AG04449 (cell line): ENCODE data around the gene PNPLA6.

ENCODE experiments used
- CTCF ChIA-PET: fragments of 350-600 bp; formaldehyde crosslinking; extraction: SDS; loops from one replicate; lab custom pipeline; 2021; ENCODE audit warnings: antibody characterized with exemption; lab: Yijun Ruan, JAX
- POLR2A ChIA-PET: fragments of 400-600, 350-600 bp; formaldehyde crosslinking; extraction: SDS; loops from one replicate; lab custom pipeline; 2020; ENCODE audit warnings: antibody characterized with exemption, inconsistent platforms; lab: Yijun Ruan, JAX
- DNase-seq: peaks from one replicate; pipeline ENCODE4 v3.0.0-alpha.2; 2010; ENCODE audit warnings: low read depth, low spot score
- H3K4me3 ChIP-seq: 2 replicates; pipeline ENCODE4 v1.5.1; 2011; ENCODE audit warnings: low read depth, mild to moderate bottlenecking, control low read depth, low read length
- TF ChIP-seq, protein P1 (sequence below): IDR thresholded peaks from one replicate; pipeline ENCODE4 v1.5.1; 2011; ENCODE audit warnings: mild to moderate bottlenecking, moderate library complexity, low read length, control low read depth, inconsistent platforms; ENCODE audit not compliant: insufficient read depth; ENCODE audit errors: missing control alignments

PNPLA6 gene

DNA sequence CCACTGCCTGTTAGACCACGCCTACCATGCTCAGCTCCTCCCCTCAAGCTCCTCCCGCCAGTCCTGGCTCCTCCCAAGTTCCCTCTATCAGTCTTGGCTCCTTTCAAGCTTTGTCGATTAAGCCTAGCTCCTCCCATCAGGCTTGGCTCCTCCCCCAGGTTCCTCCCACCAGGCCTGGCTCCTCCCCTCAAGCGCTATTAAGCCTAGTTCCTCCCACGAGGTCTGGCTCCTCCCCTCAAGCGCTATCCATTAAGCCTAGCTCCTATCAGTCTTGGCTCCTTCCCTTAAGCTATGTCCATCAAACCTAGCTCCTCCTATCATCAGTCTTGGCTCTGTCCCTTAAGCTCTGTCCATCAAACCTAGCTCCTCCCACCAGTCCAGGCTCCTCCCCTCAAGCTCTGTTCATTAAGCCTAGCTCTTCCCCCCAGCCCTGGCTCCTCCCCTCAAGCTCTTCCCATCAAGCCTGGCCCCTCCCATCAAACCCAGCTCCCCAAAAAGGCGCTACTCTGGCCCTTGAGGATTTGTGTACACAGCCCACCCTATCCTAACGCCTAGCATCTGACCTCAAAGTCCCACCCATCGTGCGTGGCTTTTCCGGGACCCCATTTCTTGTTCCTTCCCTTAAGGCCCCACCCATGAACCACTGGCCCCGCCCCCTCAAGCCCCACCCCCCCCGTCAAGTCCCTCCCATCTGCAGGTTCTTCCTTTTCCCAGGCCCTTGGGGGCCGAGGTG lies 70.1 kb downstream of the PNPLA6 start:
- DNase-seq: no peak
- POLR2A ChIA-PET: no interaction called here
- TF ChIP-seq, protein P1, sequence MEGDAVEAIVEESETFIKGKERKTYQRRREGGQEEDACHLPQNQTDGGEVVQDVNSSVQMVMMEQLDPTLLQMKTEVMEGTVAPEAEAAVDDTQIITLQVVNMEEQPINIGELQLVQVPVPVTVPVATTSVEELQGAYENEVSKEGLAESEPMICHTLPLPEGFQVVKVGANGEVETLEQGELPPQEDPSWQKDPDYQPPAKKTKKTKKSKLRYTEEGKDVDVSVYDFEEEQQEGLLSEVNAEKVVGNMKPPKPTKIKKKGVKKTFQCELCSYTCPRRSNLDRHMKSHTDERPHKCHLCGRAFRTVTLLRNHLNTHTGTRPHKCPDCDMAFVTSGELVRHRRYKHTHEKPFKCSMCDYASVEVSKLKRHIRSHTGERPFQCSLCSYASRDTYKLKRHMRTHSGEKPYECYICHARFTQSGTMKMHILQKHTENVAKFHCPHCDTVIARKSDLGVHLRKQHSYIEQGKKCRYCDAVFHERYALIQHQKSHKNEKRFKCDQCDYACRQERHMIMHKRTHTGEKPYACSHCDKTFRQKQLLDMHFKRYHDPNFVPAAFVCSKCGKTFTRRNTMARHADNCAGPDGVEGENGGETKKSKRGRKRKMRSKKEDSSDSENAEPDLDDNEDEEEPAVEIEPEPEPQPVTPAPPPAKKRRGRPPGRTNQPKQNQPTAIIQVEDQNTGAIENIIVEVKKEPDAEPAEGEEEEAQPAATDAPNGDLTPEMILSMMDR: no peak
- CTCF ChIA-PET: interaction anchor here (0.8 to 2.0 kb wide), 4 partner anchors 37 to 265 kb away, joined by 3 to 9 read pairs (median 4); partner anchors contain the start of gene TRAPPC5
- H3K4me3 ChIP-seq: no peak overlapping the region

DNA sequence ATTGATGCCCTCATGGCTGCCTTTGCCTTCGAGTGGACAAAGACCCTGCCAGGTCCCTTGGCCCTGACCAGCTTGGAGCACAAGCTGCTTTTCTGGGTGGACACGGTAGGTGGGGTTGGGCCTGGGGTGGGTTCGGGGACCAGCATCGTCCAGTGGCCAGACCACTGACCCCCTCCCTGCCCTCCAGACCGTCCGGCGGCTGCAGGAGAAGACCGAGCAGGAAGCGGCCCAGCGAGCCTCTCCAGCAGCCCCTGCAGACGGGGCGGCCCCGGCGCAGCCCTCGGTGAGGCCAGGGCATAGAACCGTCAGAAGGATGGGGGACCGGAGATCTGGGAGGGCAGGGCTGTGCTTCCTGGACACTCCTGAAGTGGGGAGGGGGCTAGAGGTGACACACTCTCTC lies 70.8 kb downstream of the PNPLA6 start:
- no peak overlapping the region for H3K4me3 ChIP-seq
- TF ChIP-seq, protein P1: no peak
- CTCF ChIA-PET: interaction anchor here (1.3 to 2.0 kb wide), 3 partner anchors 37 to 74 kb away, joined by 3 to 9 read pairs (median 4); partner anchors contain the start of gene TRAPPC5
- POLR2A ChIA-PET: no interaction called here
- no peak for DNase-seq

DNA sequence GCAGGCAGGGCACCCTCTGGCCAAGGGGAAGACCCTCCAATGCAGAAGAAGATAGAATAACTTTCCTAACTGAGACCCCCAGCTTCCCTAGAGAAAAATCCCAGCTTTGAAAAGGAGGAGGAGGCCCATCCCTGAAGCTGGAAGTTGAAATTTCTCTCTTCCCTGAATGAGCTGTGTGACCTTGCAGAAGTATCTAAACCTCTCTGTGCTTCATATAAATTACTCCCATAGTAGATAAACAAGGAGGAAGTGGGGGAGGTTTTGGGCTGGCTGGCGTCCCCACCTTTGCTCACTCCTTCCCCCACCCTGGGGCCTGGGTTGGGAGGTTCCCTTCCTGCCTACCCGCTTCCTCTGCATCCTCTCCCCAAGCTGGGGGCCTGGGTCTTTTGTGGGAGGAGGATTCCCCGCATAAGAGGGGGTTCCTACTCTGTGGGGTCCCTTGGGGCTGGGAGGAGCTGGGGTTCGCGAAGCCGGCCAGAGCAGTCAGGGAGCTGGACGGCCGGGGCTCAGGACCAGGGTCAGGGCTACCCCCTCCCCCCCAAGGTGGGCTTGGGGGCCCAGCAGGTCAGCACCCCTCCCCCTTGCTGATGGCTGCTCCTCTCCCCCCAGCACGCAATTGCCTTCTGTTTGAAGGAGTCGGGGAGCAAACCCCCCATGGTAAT lies 71.8 kb downstream of the PNPLA6 start:
- DNase-seq: no peak
- TF ChIP-seq, protein P1: no peak
- H3K4me3 ChIP-seq: no peak overlapping the region
- CTCF ChIA-PET: interaction anchor here (0.8 to 1.0 kb wide), 2 partner anchors 40 to 73 kb away, joined by 3 read pairs; partner anchors contain the start of gene TRAPPC5
- POLR2A ChIA-PET: no interaction called here

DNA sequence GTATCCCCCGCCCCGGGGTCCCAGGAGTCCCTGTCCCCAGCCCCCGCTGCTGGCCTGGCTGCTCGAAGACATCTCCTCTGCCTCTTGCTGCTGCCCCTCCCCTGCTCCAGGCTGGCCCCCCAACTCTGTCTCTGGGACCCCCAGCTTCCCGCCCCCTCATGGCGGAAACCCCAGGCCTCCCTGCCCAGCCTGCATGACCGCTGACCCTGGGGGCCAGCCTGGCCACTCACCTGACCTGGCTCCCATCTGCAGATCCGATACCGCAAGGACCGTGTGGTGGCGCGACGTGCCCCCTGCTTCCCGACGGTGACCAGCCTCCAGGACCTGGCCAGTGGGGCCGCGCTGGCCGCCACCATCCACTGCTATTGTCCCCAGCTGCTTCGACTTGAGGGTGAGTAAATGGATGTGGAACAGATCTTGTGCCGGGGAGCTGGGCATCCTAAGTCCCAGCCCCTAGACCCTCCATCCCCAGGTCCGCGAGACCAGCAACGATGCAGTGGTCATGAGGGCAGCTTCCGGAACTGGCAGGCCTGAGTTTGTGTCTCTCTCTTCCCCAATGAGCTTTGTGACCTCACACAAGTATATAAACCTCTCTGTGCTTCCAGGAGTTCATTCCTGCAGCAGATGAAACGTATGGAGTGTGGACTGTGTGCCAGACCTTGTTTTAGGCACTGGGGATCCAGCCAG lies 72.5 kb downstream of the PNPLA6 start:
- H3K4me3 ChIP-seq: no peak overlapping the region
- TF ChIP-seq, protein P1: no peak
- ChIA-PET POLR2A (no interaction called here), CTCF (interaction anchor here (0.8 to 1.3 kb wide), 3 partner anchors 39 to 73 kb away, joined by 3 read pairs; partner anchors contain the start of gene TRAPPC5)
- no peak for DNase-seq

DNA sequence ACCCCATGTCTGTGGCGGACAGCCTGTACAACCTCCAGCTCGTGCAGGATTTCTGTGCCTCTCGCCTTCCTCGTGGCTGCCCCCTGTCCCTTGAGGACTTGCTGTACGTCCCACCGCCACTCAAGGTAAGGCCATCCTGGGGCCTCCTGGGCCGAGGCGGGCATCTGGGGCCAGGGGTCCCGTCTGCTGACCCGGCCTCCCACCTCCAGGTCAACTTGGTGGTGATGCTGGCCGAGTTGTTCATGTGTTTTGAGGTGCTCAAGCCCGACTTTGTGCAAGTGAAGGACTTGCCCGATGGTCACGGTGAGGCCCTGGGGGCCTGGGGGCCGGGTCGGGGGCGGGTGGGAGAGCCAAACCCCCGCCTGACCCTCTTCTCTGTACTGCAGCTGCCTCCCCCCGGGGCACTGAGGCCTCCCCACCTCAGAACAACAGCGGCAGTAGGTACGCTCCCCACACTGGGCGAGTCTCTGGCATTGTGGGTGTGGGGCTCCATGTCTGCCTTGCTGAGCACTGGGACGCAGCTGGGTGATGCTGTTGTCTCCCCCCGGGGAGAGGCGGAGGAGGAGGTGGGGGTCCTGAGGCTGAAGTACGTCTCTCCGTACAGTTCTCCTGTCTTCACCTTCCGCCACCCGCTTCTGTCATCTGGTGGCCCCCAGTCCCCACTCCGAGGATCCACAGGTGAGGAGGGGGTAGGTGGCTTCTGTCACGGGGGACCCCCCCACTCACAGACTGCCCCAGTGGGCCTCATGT lies 75.1 kb downstream of the PNPLA6 start:
- POLR2A ChIA-PET: no interaction called here
- CTCF ChIA-PET: interaction anchor here (1.3 kb wide), 1 partner anchor 43 kb away, joined by 3 read pairs; no protein-coding TSS in a partner anchor
- H3K4me3 ChIP-seq: no peak overlapping the region
- TF ChIP-seq, protein P1: no peak
- no peak for DNase-seq
